ENCODE results near the gene DDX59. TPM values are rescaled to one million over a fixed set of nuclear protein-coding genes. Genes with fewer than 3 reads are reported as not detected.

Gene DDX59
- polyA plus RNA-seq, 1 donor (not counting 4 experiments of a cell fraction or from before 2014, with no cell fraction given), result 14.4 TPM

DNA sequence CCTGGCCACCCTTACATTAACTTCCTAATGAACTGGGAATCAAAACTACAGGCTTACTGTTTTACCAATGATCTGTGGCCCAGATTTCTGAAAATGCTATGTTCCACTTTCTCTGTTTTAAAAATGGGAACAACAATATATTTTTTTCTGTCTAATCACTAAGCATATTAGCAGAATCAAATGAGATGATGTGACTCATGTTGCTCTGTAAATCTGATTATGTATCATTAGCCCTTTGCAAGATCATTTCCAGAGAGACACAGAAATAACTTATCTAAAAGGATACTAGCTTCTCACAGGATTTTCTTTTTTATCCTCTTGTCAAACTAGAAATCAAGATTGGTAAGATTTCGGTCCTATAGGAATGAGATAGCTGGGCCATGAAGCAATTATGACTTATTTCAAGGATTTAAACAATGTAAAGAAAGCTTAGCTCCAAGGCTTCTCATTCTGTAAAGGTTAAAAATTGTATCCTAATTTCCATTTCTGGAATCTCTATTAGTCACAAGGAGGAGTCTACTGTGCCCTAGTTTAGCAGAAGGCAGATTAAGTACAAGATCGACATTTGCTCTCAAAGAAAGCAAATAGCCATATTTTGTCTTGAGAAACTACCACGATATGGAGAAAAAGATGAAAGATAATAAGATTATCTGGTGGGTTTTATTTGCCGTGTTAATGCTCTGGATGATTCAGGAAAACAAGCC, 36.6 kb upstream of the DDX59 start:
- no peak for TF ChIP-seq EZH2 (IDR thresholded peaks at IDR 0.05; ENCODE audit: low read length)
- TF ChIP-seq, protein P1, sequence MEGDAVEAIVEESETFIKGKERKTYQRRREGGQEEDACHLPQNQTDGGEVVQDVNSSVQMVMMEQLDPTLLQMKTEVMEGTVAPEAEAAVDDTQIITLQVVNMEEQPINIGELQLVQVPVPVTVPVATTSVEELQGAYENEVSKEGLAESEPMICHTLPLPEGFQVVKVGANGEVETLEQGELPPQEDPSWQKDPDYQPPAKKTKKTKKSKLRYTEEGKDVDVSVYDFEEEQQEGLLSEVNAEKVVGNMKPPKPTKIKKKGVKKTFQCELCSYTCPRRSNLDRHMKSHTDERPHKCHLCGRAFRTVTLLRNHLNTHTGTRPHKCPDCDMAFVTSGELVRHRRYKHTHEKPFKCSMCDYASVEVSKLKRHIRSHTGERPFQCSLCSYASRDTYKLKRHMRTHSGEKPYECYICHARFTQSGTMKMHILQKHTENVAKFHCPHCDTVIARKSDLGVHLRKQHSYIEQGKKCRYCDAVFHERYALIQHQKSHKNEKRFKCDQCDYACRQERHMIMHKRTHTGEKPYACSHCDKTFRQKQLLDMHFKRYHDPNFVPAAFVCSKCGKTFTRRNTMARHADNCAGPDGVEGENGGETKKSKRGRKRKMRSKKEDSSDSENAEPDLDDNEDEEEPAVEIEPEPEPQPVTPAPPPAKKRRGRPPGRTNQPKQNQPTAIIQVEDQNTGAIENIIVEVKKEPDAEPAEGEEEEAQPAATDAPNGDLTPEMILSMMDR (optimal IDR thresholded peaks at IDR 0.05 in 1 of 3, IDR thresholded peaks at IDR 0.05 in 1 of 3, conservative IDR thresholded peaks at IDR 0.05 in 1 of 3; ENCODE audit: extremely low read depth in 1 of 3, insufficient read depth in 2 of 3, low read length in 3 of 3), result no peak
- no peaks in the 10 kb centered on the region for H3K9me3 ChIP-seq (ENCODE audit: control insufficient read depth, low read depth, low read length)
- FAIRE-seq (no peak), DNase-seq (ENCODE audit: low read depth, low spot score) (no peak)
- H3K4me3 ChIP-seq (ENCODE audit: control insufficient read depth in 2 of 3, extremely low read depth in 1 of 3, insufficient read depth in 2 of 3, low read depth in 1 of 3, low read length in 3 of 3), result no peak overlapping the region
- H3K27me3 ChIP-seq (ENCODE audit: control insufficient read depth, extremely low read depth, insufficient read depth, low read length), result no peaks in the 10 kb centered on the region
- no peak overlapping the region for H3K4me2 ChIP-seq (ENCODE audit: control insufficient read depth, extremely low read depth, insufficient read depth, low read depth, low read length)
- H3K4me1 ChIP-seq (ENCODE audit: control insufficient read depth, extremely low read depth, insufficient read depth, low read length), result no peaks in the 10 kb centered on the region
- H3K27ac ChIP-seq (ENCODE audit: control insufficient read depth, insufficient read depth, low read length), result no peak overlapping the region
- no peaks in the 10 kb centered on the region for H3K9me1 ChIP-seq (ENCODE audit: control insufficient read depth, extremely low read depth, insufficient read depth, low read length)
- H4K20me1 ChIP-seq (ENCODE audit: control insufficient read depth, extremely low read depth, insufficient read depth, low read length), result no peaks in the 10 kb centered on the region
- H3K36me3 ChIP-seq (ENCODE audit: control insufficient read depth in 2 of 2, extremely low read depth in 1 of 2, insufficient read depth in 2 of 2, low read length in 2 of 2), result no peaks in the 10 kb centered on the region
- dilution Hi-C loops (cut with MboI; ENCODE audit: extremely low pct_ligation_motif_present, low sequenced_read_pairs), result no loop called here
- no peak overlapping the region for H2AFZ ChIP-seq (ENCODE audit: control insufficient read depth, low read length)
- H3K79me2 ChIP-seq (ENCODE audit: control insufficient read depth, insufficient read depth, low read length), result no peaks in the 10 kb centered on the region
- no peak overlapping the region for H3K9ac ChIP-seq (ENCODE audit: control insufficient read depth, extremely low read depth, insufficient read depth, low read length)

DNA sequence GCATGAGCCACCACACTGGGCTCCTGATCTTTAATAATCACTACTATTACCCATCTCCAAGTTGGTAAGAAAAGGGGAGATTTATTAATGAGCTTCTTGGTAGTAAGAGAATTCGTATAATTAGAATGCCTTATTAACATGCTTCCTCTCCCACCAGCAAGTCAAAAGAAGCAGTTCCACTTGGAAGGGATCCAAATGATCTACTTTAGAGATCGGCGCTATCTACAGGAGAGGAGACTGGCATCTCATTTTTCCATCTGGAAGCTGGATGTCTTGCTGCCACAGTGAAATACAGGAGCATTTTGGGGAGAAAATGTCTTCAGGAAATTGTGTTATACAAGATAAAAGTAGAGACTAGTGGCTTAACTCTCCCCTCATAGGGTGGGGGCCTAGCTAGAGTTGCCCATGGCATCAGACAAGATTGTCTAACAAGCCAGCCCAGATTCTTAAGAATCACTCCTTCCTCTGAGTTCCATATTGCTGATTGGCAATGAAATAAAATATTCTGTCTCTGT, 35.3 kb upstream of the DDX59 start:
- H3K79me2 ChIP-seq (ENCODE audit: control insufficient read depth, insufficient read depth, low read length), result no peaks in the 10 kb centered on the region
- no peak for TF ChIP-seq EZH2 (IDR thresholded peaks at IDR 0.05; ENCODE audit: low read length)
- TF ChIP-seq, protein P1 (optimal IDR thresholded peaks at IDR 0.05 in 1 of 3, IDR thresholded peaks at IDR 0.05 in 1 of 3, conservative IDR thresholded peaks at IDR 0.05 in 1 of 3; ENCODE audit: extremely low read depth in 1 of 3, insufficient read depth in 2 of 3, low read length in 3 of 3), result no peak
- H2AFZ ChIP-seq (ENCODE audit: control insufficient read depth, low read length), result no peak overlapping the region
- H3K9me1 ChIP-seq (ENCODE audit: control insufficient read depth, extremely low read depth, insufficient read depth, low read length), result no peaks in the 10 kb centered on the region
- no peaks in the 10 kb centered on the region for H3K4me1 ChIP-seq (ENCODE audit: control insufficient read depth, extremely low read depth, insufficient read depth, low read length)
- no peaks in the 10 kb centered on the region for H3K9me3 ChIP-seq (ENCODE audit: control insufficient read depth, low read depth, low read length)
- H3K4me3 ChIP-seq (ENCODE audit: control insufficient read depth in 2 of 3, extremely low read depth in 1 of 3, insufficient read depth in 2 of 3, low read depth in 1 of 3, low read length in 3 of 3), result no peak overlapping the region
- no peaks in the 10 kb centered on the region for H3K36me3 ChIP-seq (ENCODE audit: control insufficient read depth in 2 of 2, extremely low read depth in 1 of 2, insufficient read depth in 2 of 2, low read length in 2 of 2)
- no peak overlapping the region for H3K27ac ChIP-seq (ENCODE audit: control insufficient read depth, insufficient read depth, low read length)
- H4K20me1 ChIP-seq (ENCODE audit: control insufficient read depth, extremely low read depth, insufficient read depth, low read length), result no peaks in the 10 kb centered on the region
- no peaks in the 10 kb centered on the region for H3K27me3 ChIP-seq (ENCODE audit: control insufficient read depth, extremely low read depth, insufficient read depth, low read length)
- dilution Hi-C loops (cut with MboI; ENCODE audit: extremely low pct_ligation_motif_present, low sequenced_read_pairs), result no loop called here
- no peak overlapping the region for H3K9ac ChIP-seq (ENCODE audit: control insufficient read depth, extremely low read depth, insufficient read depth, low read length)
- H3K4me2 ChIP-seq (ENCODE audit: control insufficient read depth, extremely low read depth, insufficient read depth, low read depth, low read length), result no peak overlapping the region
- FAIRE-seq (no peak), DNase-seq (ENCODE audit: low read depth, low spot score) (no peak)

All from keratinocyte (primary cell).